Thoracic aorta (tissue), 2 donors: ENCODE measurements around the gene LRRC49. TPM values are rescaled to one million over a fixed set of nuclear protein-coding genes. Genes with fewer than 3 reads are reported as not detected.

Source experiments
- ATAC-seq: fragments of 150-250 bp; one replicate; pipeline ENCODE4 v1.8.0; 2017; ENCODE audit warnings: low read depth; ENCODE audit not compliant: insufficient number of reproducible peaks, low FRiP score
- DNase-seq: peaks from one replicate; pipeline ENCODE4 v3.0.0-alpha.2; 2020; ENCODE audit warnings: low spot score
- H3K27ac ChIP-seq, 2 donors: fragments of 200-600 bp; sonication (generic); 1 replicate in 1 of 2; 2 replicates in 1 of 2; pipeline ENCODE4 v1.5.1; 2016; ENCODE audit warnings: mild to moderate bottlenecking in 2 of 2, moderate library complexity in 2 of 2
- H3K27me3 ChIP-seq: fragments of 200-600 bp; sonication (generic); replicated peaks from 2 replicates; pipeline ENCODE4 v1.6.0; 2016; ENCODE audit warnings: mild to moderate bottlenecking; ENCODE audit not compliant: insufficient read depth
- H3K36me3 ChIP-seq: fragments of 200-600 bp; sonication (generic); one replicate; pipeline ENCODE4 v1.5.1; 2016
- H3K4me1 ChIP-seq, 2 donors: fragments of 200-600 bp; sonication (generic); 1 replicate in 1 of 2; 2 replicates in 1 of 2; pipeline versions ENCODE4 v1.5.1 to v1.6.0; 2016; ENCODE audit warnings: low read depth in 2 of 2, mild to moderate bottlenecking in 1 of 2; ENCODE audit not compliant: control insufficient read depth in 1 of 2
- H3K4me3 ChIP-seq: fragments of 200-600 bp; sonication (generic); 2 replicates; pipeline ENCODE4 v1.5.1; 2016; ENCODE audit warnings: mild to moderate bottlenecking
- H3K9me3 ChIP-seq: fragments of 200-600 bp; sonication (generic); 2 replicates; pipeline ENCODE4 v1.5.1; 2016
- total RNA-seq, 2 donors: library from RNA; depleted of rRNA; stranded (reverse); fragments of >200 nt; gene quantifications; one replicate each; pipeline versions ENCODE4 v1.1.0 to v1.2.3, GENCODE V29; 2016
- TF ChIP-seq, protein P1 (sequence below): fragments of 200-600 bp; sonication (generic); IDR thresholded peaks from one replicate; pipeline ENCODE4 v1.5.1; 2019; ENCODE audit warnings: antibody characterized with exemption

The LRRC49 gene
- total RNA-seq, 2 donors from 2014 or later = 8.9 to 9.4 TPM

DNA sequence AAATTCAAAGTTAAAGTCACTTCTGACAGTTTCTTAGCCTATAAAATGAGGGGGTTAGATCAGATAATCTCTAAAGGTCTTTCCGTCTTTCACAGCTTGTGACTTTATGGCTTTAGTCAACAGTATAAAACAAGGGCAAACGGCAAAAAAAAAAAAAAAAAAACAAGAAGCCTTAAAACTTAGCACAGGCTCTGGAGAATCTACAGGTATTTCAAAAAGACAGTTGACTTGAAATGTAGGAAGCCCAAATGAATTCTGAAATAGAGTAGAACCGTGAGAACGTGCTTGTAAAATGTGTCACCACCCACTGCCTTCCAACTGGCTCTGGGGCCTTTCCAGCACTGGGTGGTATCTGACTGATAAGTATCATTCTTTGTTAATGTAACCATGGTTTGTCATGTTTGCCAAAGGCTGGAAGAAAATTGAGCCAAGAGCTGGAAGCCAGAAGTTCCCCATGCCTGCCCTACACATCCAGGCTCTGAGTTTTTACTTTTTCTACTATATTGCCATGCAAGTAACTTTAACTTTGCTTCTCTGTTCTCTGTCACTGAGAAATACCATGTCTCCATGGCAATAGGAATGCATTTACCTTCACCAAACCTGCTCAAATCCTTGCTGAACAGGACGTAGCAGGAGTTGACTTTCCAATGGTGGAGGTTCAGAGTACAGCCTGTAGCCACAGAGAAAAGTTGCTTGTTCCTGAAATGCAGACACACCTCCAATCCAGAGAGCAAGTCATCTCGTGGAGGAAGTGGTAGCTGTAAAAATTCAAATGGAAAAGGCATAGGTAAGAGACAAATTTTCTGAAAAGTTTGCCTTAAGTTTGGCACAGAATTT, 186.8 kb downstream of the LRRC49 start:
- no peaks in the 10 kb centered on the region for H3K27me3 ChIP-seq
- ATAC-seq (peak; percentile 51), DNase-seq (peak; percentile 66)
- H3K4me1 ChIP-seq = peaks cover 30 to 58% of the 10 kb centered on the region in 2 donors
- H3K36me3 ChIP-seq = no peaks in the 10 kb centered on the region
- peak overlapping the region; percentile 84 to 95 for H3K27ac ChIP-seq
- peak overlapping the region; percentile 38 for H3K4me3 ChIP-seq
- H3K9me3 ChIP-seq = no peaks in the 10 kb centered on the region
- TF ChIP-seq, protein P1, sequence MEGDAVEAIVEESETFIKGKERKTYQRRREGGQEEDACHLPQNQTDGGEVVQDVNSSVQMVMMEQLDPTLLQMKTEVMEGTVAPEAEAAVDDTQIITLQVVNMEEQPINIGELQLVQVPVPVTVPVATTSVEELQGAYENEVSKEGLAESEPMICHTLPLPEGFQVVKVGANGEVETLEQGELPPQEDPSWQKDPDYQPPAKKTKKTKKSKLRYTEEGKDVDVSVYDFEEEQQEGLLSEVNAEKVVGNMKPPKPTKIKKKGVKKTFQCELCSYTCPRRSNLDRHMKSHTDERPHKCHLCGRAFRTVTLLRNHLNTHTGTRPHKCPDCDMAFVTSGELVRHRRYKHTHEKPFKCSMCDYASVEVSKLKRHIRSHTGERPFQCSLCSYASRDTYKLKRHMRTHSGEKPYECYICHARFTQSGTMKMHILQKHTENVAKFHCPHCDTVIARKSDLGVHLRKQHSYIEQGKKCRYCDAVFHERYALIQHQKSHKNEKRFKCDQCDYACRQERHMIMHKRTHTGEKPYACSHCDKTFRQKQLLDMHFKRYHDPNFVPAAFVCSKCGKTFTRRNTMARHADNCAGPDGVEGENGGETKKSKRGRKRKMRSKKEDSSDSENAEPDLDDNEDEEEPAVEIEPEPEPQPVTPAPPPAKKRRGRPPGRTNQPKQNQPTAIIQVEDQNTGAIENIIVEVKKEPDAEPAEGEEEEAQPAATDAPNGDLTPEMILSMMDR = no peak

- peak overlapping the region; percentile 84 to 95 for H3K27ac ChIP-seq
- no peak overlapping the region for H3K4me3 ChIP-seq
- TF ChIP-seq, protein P1 = no peak
- peaks cover 30 to 58% of the 10 kb centered on the region in 2 donors for H3K4me1 ChIP-seq
- no peak for DNase-seq
- ATAC-seq = no peak
- no peaks in the 10 kb centered on the region for H3K36me3 ChIP-seq
- no peaks in the 10 kb centered on the region for H3K27me3 ChIP-seq
- no peaks in the 10 kb centered on the region for H3K9me3 ChIP-seq
These were observed 187.5 kb downstream of the LRRC49 start for GRCh38 chr15:71080166-71080565.

DNA sequence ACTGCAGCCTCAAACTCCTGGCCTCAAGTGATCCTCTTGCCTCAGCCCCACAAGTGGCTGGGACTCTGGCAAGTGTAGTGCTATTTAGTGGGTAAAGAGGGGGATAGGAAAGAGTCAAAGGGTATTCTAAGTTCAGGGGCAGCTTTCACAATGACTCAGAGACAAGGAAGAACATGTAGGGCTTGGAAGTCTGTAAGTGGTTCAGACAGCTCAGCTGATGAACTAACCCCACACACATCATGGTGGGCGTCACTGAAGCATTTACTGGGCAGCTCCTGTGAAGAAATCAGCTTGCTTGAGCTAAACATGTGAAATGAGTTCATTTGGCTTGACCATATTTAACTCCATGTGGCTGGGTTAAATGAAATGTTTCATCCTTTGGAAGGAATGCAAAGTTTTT, 188.1 kb downstream of the LRRC49 start:
- Histone ChIP-seq H3K4me1 (peaks cover 30 to 58% of the 10 kb centered on the region in 2 donors), H3K27me3 (no peaks in the 10 kb centered on the region), H3K27ac (peak overlapping the region; percentile 84 to 95), H3K36me3 (no peaks in the 10 kb centered on the region), H3K9me3 (no peaks in the 10 kb centered on the region), H3K4me3 (no peak overlapping the region)
- ATAC-seq (peak; percentile 8), DNase-seq (no peak)
- TF ChIP-seq, protein P1 = no peak

DNA sequence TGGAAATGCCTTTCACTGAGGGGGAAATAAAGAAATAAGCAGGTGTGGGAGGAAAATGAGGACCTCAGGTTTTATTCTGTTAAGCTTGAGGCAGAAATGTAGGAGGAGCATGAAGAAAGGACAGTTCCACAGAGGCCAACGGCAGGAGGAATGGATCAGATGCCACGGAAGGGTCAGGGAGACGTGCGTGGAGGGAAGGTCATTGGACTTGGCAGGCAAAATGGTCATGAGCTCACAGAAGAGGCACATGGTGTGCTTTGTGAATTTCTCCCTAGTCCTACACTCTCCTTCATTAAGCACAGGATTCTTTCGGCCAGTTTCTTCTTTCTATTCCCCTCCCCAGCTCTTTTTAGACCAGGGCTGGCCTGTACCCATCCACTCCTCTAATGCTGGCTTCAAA, 190.2 kb downstream of the LRRC49 start:
- H3K27ac ChIP-seq = peak overlapping the region; percentile 84 to 95
- TF ChIP-seq, protein P1 = no peak
- ATAC-seq = peak; percentile 45
- H3K9me3 ChIP-seq = no peaks in the 10 kb centered on the region
- peak overlapping the region; percentile 31 for H3K4me3 ChIP-seq
- DNase-seq = no peak
- H3K36me3 ChIP-seq = no peaks in the 10 kb centered on the region
- peaks cover 30 to 58% of the 10 kb centered on the region in 2 donors for H3K4me1 ChIP-seq
- no peaks in the 10 kb centered on the region for H3K27me3 ChIP-seq

DNA sequence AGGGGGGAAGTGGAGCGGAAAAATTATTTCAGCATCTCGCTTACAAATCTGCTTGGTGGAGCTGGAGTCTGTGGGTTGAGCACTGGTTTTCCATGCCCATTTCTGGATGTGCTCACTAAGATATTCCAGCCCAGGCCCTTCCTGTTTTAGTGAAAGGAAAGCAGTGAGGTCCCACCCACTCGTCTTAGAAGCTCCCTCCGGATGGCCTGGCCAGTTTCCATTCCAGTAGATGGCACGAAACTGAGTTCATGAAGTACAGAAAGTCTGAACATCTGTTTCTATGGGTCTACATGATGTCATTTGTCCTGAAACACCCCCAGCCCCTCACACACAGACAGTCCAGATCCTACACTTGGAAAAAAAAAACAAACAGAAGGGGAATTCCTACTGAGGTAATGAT, 190.7 kb downstream of the LRRC49 start:
- DNase-seq (peak; percentile 72), ATAC-seq (peak; percentile 73)
- TF ChIP-seq, protein P1 = no peak
- H3K27ac ChIP-seq = peak overlapping the region; percentile 84 to 95
- peak overlapping the region; percentile 31 for H3K4me3 ChIP-seq
- H3K9me3 ChIP-seq = no peaks in the 10 kb centered on the region
- H3K4me1 ChIP-seq = peaks cover 30 to 56% of the 10 kb centered on the region in 2 donors
- H3K27me3 ChIP-seq = no peaks in the 10 kb centered on the region
- H3K36me3 ChIP-seq = no peaks in the 10 kb centered on the region
